Erythroblast (primary cell): ENCODE data around the gene ZFP90.

ENCODE experiments used
- GATA1 ChIP-seq: IDR thresholded peaks from 2 replicates; pipeline ENCODE4 v1.6.1; 2011; ENCODE audit warnings: low read depth, mild to moderate bottlenecking, control low read depth, low read length, moderate library complexity
- POLR2A ChIP-seq: IDR thresholded peaks from 2 replicates; pipeline ENCODE4 v1.6.1; 2011; ENCODE audit warnings: mild to moderate bottlenecking, low read length

DNA sequence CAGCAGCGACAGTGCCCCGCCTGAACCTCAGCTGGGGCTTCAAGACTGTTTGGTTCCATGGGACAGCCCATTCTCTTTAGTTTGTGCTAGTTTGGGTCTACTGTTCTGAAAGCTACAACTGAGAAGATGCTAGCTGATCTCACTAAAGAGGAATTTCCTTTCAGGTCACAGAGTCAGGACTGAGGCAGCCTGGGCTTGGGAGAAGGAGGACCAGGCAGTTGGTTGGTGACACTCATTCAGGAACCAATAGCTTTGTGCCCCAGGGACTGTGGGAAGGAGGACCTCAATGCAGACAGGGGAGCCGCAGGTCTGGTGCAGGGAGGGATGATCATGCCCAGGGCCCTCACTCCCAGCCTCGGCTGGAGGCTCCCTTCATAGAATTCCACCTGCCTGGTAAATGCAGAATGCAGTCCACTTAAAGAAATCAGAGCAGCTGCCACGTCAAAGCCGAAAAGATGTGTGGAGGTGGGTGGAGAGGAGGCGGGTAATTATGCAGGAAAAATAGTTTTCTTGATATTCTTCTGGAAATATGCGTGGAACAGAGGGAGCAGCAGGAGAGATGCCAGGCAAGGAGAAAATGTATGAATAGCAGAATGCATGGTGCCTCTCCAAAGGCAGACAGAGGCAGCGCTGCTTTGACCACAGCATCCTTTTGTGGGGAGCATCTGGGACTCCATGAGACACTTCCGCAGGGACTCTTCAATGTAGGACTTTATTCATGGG lies 32.6 kb upstream of the ZFP90 start:
- TF ChIP-seq POLR2A (no peak), GATA1 (no peak)
